ENCODE data around the gene BRD3. TPM values are rescaled to one million over a fixed set of nuclear protein-coding genes. Genes with fewer than 3 reads are reported as not detected.

The BRD3 gene
- total RNA-seq, 4 donors from 2014 or later: 61.6 to 70.8 (median 65.3) TPM

- Histone ChIP-seq H3K4me1 (no peaks in the 10 kb centered on the region), H3K4me3 (no peak overlapping the region), H3K36me3 (no peaks in the 10 kb centered on the region), H3K9me3 (peaks cover 0 to 4% (median 0%) of the 10 kb centered on the region in 4 donors), H3K27ac (no peak overlapping the region), H3K27me3 (no peaks in the 10 kb centered on the region)
- 80 to 85% methylated on average over 20 of the region's 20 CpGs for WGBS, 2 donors
- TF ChIP-seq POLR2A (IDR thresholded peaks at IDR 0.05) (no peak), EP300 (IDR thresholded peaks at IDR 0.05) (no peak), CTCF (IDR thresholded peaks at IDR 0.05) (no peak)
- DNase-seq (ENCODE audit: low spot score in 2 of 2): no peak
Observed at GRCh38 chr9:134010310-134011173, 57.3 kb downstream of the BRD3 start.

GRCh38 chr9:134007571-134007970 lies 60.3 kb downstream of the BRD3 start:
- H3K36me3 ChIP-seq: no peaks in the 10 kb centered on the region
- no peak for DNase-seq (ENCODE audit: low spot score in 2 of 2)
- H3K9me3 ChIP-seq: no peaks in the 10 kb centered on the region
- H3K27ac ChIP-seq: no peak overlapping the region
- WGBS, 2 donors: 74 to 79% methylated on average over 9 of the region's 9 CpGs
- TF ChIP-seq CTCF (IDR thresholded peaks at IDR 0.05) (no peak), POLR2A (IDR thresholded peaks at IDR 0.05) (no peak), EP300 (IDR thresholded peaks at IDR 0.05) (no peak)
- no peak overlapping the region for H3K4me3 ChIP-seq
- no peaks in the 10 kb centered on the region for H3K27me3 ChIP-seq
- H3K4me1 ChIP-seq: no peaks in the 10 kb centered on the region

GRCh38 chr9:134007150-134007549 lies 60.7 kb downstream of the BRD3 start:
- 34 to 35% methylated on average over 6 of the region's 6 CpGs for WGBS, 2 donors
- no peaks in the 10 kb centered on the region for H3K9me3 ChIP-seq

GRCh38 chr9:134005381-134005780 lies 62.4 kb downstream of the BRD3 start:
- Histone ChIP-seq H3K27me3 (no peaks in the 10 kb centered on the region), H3K27ac (no peak overlapping the region), H3K9me3 (no peaks in the 10 kb centered on the region), H3K36me3 (no peaks in the 10 kb centered on the region), H3K4me1 (no peaks in the 10 kb centered on the region), H3K4me3 (no peak overlapping the region)
- WGBS, 2 donors: 84 to 88% methylated on average over 8 of the region's 8 CpGs
- TF ChIP-seq EP300 (IDR thresholded peaks at IDR 0.05) (no peak), CTCF (IDR thresholded peaks at IDR 0.05) (no peak), POLR2A (IDR thresholded peaks at IDR 0.05) (no peak)
- DNase-seq (ENCODE audit: low spot score in 2 of 2): no peak

More at GRCh38 chr9:134007150-134007549, 60.7 kb downstream of the BRD3 start:
- H3K4me3 ChIP-seq: no peak overlapping the region
- H3K36me3 ChIP-seq: no peaks in the 10 kb centered on the region
- no peaks in the 10 kb centered on the region for H3K27me3 ChIP-seq
- no peak for DNase-seq (ENCODE audit: low spot score in 2 of 2)
- H3K27ac ChIP-seq: no peak overlapping the region
- no peaks in the 10 kb centered on the region for H3K4me1 ChIP-seq
- TF ChIP-seq EP300 (IDR thresholded peaks at IDR 0.05) (no peak), POLR2A (IDR thresholded peaks at IDR 0.05) (no peak), CTCF (IDR thresholded peaks at IDR 0.05) (no peak)

- no peak for DNase-seq (ENCODE audit: low spot score in 2 of 2)
- Histone ChIP-seq H3K4me3 (no peak overlapping the region), H3K4me1 (no peaks in the 10 kb centered on the region), H3K27me3 (no peaks in the 10 kb centered on the region), H3K36me3 (no peaks in the 10 kb centered on the region), H3K27ac (no peak overlapping the region), H3K9me3 (no peaks in the 10 kb centered on the region)
- no peak for TF ChIP-seq EP300 (IDR thresholded peaks at IDR 0.05)
- no peak for TF ChIP-seq CTCF (IDR thresholded peaks at IDR 0.05)
- no peak for TF ChIP-seq POLR2A (IDR thresholded peaks at IDR 0.05)
- WGBS, 2 donors: 85 to 87% methylated on average over 13 to 14 of the region's 14 CpGs
Observed at GRCh38 chr9:134004881-134005280, 62.9 kb downstream of the BRD3 start.

Measured in tibial nerve (tissue), 4 donors.